T-helper 2 cell (primary cell): ENCODE results near the gene AZIN2.
"Not testable (repeated sequence)": the region's sequence is repeated elsewhere in the genome, so short reads cannot be mapped to it uniquely, and the experiment has no call there.

ENCODE experiments used
- DNase-seq, 5 experiments: peaks; one replicate each; pipeline versions ENCODE4 v3.0.0 to v3.0.0-alpha.2; 2012 to 2022

The AZIN2 gene

DNA sequence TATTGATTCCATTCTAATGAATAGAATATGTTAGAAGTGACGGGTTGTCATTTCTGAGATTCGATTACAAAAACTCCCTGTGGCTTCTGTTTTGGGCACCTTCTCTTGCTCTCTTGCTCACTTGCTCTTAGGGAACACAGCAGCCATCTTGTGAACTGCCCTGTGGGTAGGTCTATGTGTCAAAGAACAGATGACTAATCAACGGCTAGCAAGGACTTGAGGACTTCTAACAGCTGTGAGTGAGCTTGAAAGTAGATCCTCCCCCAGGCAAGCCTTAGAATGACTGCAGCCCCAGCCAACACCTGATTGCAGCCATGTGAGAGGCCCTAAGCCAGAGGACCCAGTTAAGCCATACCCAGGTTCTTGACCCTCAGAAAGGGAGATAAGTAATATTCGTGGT lies 49.3 kb downstream of the AZIN2 start:
- DNase-seq = peak in 2 of 5 experiments; percentile 6 to 62

DNA sequence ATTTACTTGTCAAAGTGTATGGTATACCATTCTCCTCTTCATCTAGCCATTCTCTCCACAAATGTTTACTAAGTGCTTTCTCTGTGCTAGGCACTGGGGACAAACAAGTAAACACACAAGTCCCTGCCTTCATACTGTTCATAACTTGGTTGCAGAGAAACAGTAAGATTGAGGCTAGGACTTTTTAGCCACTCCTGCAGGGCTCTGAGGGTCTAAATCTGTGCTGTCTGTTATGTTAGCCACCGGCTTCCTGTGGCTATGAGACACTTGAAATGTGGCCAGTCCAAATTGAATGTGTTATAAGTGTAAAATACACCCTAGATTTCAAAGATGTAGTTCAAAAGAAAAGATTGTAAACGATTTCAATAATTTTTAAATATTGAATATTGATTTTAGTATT lies 50.2 kb downstream of the AZIN2 start:
- no peak for DNase-seq

DNA sequence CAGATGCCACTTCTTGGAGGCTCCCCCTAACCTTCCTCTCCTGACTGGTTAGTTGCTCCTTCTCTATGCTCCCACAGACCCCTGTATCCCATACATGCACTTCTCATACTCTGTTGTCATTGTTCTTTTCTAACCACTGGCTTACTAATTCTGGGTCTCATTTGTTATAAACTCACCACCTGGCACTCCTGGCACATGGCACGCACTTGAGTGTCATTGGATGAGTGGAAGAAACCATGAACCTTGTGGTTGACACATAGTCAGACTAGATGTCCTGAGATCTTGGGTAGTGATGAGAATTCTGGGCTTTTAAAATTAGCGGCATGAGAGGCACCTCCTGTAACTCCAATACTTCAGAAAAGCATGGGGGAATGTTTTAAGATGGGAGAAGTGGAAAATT lies 51.6 kb downstream of the AZIN2 start:
- no peak for DNase-seq

DNA sequence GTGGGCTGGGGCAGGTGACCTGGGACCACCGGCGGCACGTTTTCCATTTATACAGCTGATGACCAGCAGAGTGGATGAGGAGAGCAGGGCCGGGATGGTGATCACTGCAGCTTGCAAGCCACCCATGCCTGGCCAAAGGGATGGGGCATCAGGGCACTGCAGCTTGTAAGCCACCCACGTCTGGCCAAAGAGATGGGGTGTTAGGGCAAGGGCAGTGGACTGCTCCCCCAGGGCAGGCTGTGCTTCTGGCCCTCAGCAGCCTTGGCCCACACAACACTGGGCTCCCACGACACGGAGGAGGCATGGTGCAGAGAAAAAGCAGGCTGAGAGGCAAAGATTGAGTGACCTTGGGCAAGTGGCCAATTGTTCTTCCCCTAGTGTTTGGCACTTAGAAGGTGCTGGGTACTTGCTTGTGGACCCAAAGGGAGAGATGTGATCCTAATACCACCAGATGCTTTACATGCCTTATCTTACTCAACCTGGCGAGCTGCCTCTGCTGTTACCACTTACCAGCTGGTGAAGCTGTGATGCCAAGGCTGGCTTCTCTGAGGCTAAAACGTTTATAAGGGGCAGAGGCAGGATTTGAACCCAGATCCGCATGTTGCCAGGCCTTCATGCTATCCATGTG lies 52.6 kb downstream of the AZIN2 start:
- DNase-seq = no peak

DNA sequence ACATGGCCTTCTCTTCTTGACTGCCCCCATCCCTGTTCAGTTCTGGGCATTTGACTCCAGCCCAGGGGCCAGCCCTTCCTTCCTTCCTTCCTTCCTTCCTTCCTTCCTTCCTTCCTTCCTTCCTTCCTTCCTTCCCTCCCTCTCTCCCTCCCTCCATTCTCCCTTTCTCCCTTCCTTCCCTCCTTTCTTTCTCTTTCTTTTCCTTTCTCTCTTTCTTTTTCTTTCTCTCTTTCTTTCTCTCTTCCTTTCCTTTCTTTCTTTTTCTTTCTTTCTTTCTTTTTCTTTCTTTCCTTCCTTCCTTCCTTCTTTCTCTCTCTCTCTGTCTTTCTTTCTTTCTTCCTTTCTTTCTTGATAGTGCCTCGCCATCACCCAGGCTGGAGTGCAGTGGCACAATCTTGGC lies 55.1 kb downstream of the AZIN2 start:
- not testable (repeated sequence) for DNase-seq

DNA sequence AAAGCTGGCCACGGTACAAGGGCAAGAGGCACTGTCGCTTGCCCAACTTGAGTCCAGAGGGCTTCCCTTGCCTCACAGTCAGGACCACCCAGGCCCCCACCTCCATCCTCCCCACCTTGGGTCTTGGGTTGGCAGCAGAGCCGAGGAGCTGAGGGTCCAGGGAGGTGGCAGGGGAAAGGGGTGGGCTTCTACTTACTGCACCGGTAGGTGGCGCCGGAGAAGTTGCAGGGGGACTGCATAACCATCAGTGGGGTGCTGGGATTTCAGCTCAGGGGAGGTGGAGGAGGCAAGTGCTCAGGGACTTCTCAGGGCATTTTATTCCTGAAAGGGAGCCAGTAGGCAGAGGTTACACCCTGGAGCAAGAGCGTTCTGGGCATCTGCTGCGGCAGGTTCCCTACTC lies 56.8 kb downstream of the AZIN2 start:
- DNase-seq = peak in 1 of 5 experiments; percentile 41

DNA sequence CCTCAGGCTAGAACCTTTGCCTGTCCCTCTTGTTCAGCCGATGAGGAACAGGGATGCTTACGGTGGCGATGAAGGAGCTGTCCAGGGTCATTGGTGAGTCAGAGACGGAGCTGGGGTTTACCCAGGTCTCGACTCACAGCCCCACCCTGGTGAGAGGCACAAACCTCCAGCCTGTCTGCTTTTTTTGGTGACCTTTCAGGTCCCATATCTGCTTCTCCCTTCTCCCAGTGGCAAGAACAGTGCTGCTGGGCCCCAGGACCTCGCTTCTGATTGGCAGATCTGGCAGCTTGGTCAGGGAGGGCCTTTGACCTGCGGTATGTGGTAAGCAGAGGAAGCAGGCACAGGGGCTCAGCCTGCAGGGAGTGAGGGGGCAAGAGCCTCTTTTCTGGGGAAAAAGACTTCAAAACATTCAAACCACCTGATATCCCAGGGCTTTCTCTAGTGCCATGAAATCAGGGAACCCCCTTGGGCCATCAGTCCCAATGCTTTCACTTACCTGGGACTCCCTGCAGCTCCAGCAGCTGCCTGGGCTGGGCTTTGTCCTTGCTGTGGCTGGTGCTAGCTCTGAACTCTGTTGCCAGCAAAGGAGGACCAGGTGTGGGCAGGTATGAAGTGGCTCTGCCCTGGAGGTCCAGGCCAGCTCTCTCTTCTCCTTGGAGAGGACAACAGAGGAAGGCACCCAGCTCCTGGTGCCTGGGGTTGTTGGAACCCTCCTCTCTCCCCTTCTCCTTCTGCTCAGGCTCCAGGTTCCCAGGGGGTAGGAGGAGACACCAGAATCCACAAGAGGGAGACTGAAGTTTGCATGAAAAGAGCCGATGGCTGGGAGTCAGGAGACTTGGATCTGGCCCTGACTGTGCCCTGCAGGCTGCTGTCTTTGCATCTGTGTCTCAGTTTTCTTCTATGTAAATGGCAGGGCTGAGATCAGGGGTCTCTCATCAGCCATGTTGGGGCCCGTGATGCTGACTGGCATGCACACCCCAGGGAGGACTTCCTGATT lies 59.5 kb downstream of the AZIN2 start:
- no peak for DNase-seq

DNA sequence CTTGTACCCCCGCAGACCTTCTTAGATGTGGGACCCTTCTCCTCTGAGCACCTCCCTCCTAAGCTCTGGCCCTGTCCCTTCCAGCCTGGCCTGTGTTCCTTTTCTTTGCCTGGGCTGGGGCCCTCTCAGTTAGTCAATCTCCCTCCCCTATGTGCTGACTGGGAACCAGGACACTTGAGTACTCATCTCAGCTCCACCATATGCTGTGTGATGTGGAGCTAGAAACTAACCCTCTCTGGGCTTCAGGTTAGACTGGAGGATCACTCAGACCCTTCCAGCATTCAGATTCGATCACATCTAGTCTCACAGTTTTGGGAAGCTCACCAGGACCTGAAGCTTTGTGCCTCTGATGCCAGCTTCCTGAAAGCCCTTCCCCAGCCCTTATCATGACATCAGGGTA lies 60.3 kb downstream of the AZIN2 start:
- no peak for DNase-seq

DNA sequence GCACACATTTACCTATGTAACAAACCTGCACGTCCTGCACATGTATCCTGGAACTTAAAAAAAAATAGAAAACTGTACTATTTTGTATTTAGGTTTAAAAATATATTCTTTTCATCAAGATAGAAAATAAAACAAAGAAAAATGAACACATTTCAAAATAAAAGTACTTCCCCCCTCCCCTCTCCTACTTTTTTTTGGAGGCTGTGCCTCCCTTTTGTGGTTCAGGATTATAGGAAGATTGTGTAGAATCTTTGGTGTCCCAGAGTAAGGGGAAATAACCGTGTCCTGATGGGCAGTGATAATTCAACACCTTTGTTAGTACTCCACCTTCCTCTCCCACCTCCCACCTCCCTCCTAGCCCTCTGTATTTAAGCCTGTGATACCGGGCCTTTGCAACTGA lies 60.8 kb downstream of the AZIN2 start:
- no peak for DNase-seq

DNA sequence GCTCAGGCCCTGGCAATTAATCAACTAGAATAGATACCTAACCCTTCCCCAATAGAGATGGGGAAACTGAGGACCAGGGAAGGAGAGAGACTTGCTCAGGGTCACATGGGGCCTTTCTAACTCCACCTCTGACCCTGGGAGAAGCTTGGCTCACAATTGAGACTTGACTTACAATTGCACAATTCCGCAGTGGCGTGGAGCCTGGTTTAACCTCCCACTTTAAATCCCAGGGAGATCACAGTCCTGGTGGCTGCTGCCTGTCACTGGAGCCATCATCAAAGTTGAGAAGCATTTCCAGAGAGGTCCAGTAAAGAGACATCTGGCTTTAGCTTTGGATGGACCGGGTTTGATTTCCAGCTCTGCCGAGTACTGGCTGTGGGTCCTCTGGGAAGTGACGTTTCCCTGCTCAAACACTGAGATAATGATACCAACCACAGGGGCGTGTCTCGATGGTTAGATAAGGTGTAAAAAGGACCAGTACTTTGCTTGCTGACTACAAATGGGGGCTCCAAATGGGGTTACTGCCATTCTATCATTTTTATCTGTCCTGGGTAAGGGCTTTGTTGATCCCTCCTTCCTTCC lies 61.6 kb downstream of the AZIN2 start:
- no peak for DNase-seq

DNA sequence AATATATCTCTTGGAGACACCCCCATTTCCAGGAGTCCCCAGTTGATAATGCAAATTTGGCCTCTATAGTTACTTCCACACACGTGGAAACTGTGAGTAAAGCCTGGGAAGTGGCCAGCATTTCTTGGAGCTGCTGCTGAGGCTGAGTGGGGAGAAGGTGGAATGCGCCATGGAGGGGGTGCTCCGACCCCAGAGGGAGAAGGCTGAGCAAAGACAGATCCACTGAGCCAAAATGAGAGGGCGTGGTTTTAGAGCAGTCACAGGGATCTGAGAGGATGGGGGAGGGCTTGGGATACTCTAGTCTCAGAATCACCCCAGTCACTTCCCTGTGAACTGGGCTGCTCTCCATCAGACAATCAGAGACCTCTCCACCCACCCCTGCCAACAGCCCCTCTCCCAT lies 62.2 kb downstream of the AZIN2 start:
- DNase-seq = no peak

DNA sequence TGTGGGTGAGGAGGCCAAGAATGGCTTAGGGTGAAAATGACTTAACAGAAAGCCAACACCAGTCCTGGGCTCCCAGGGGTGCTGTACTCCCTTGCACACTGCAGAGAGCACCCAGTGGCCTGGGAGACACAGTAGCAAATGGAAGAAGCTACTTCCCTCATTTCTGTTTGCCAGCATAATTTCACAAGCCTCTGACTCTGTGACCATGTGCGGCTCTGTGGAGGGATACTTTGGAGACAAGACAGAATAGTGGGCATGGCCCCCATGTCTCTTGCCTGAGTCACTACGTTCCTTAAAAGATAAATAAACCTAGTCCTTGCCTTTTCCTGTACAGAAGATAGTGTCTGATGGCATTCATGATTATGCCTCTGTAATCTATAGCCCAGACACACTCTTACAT lies 62.7 kb downstream of the AZIN2 start:
- DNase-seq = no peak

DNA sequence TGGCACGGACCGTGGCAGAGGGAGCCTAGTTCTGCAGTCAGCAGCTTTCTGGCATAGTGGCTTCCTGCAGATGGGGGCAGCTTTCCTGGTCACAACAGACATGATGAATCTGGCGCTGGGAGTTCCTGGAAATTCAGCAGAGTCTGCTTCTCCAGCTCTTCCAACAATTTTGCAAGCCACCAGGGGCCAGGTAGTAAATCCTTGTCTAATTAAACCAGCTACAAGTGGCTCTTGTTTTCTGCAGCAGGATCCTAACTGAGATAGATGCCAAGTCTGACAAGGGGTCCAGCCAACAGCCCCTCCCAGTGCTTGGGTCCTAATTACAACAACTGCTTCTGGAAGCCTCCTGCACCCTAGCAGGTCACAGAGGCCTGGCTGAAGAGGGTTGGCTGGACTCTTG lies 65.0 kb downstream of the AZIN2 start:
- DNase-seq = no peak

DNA sequence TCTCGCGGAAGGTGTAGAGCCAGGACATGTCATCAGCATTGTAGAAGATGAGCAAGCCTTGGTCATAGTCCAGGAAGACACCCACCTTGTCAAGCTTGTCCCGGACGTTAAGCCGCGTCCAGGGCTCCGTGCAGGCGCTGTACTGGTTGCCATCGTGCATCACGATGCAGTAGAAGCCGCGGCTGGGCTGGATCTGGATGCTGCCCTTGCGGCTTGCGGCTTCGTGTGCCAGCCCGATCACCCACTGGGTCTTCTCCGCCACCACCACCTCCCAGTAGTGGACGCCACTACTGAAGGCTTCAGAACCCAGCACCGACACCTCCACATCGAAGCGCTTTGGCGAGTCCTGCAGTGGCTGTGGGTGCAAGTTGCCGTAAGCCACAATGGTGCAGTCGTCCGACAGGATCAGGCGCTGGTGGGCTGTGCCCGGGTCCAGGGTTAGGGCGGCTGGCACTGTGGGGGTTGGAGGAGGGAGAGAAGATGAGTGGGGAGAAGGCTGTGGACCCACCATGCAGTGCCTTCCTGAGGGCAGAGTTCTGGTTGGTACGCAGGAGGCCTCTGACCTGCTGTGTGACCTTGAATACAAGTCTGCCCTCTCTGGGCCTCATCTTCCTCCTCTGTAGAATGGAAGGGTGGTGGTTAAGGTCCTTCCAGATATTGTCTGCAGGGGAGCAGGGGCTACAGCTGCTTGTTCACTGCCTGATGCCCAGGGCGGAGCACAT lies 66.5 kb downstream of the AZIN2 start:
- DNase-seq = no peak

DNA sequence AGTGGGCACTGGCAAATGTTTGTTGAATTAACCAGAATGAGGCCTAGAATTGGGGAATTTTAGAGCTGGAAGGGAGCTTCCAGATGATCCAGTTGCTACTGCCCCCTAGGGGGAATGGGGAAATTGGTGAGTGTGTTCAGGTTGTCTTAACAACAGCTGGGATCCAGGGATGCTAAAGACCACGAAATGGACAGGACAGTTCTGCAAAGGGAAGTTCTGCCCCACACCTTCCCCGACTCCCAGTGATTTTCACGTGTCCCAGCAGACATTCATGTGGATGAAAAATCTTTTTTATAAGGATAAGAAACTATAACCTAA lies 67.0 kb downstream of the AZIN2 start:
- no peak for DNase-seq

DNA sequence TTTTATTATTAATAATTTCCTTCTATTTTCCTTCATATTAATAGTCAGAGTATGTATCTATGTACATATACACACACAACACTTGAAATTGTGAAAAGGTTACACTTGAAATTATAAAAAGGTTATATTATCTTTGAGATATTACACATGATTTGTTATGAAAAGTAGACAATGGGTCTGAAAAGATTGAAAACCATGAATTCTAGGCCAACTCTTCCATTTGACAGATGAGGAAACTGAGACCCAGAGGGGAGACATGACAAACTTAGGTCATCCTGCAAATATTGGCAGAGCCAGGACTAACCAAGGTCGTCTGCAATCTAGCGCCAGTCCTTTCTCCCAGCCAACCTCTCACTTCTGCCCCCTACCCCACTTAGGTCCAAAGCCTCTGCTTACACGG lies 67.7 kb downstream of the AZIN2 start:
- no peak for DNase-seq

DNA sequence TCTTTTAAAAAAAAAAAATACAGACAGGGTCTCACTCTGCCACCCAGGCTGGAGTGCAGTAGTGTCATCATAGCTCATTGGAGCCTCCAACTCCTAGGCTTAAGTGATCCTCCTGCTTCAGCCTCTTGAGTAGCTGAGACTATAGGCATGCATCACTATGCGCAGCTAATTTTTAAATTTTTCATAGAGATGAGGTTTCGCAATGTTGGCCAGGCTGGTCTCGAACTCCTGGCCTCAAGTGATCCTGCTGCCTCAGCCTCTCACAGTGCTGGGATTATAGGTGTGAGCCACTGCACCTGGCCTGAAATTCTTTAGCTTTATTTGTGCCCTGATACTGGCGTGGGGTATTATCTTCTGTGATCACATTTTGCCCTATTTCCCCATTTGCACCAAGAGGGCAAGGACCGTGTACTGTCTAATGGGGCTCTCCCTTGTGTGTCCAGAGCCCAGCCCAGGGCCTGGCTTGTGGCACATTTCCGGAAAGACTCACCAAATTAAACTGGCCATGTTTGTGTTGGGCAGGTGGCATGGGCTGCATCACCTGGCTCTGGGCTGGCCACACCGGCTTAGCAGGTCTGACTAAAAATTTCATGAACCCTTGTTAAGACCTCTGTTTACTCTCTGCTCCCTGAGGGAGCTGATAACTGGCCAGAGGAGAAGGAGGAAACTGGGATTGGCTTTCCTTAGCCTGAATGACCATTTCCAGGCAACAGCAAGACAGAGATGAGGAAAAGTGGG lies 68.7 kb downstream of the AZIN2 start:
- no peak for DNase-seq

DNA sequence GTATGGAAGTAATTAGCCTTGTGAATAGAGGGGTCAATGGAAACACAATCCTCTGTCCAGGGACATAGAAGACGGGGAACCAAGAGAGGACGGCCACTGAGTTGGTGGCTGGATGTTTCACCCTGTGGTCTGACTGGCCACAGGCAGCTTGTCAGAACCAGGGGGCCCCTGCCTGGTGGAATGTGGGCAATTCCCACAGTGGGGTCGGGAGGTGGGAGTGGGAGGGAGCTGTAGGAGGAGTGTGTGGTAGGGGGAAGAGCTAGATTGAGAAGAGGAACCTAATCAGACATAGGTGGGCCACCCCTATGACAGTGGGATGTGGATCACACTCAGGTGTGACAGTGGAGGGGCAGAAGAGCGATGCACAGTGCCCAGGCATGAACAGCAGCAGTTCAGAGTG lies 69.6 kb downstream of the AZIN2 start:
- DNase-seq = no peak

DNA sequence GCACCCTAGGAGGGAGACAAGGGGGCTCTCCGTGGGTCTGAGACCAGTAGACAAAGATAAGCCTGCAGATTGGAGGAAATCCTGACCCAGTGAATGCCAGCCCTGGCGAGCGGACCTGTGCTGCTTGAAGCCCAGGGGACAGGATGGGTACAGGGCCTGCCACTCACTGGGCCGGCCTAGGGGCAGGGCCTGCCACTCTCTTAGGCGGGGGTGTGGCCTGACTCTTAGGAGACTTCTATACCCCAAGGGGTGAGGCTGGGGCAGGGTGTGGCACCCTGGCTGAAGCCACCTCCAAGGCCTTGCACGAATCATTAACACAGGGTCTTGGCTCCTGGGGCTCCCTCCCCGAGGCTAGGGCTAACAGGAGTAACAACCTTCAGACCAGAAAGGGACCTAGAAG lies 70.2 kb downstream of the AZIN2 start:
- no peak for DNase-seq

DNA sequence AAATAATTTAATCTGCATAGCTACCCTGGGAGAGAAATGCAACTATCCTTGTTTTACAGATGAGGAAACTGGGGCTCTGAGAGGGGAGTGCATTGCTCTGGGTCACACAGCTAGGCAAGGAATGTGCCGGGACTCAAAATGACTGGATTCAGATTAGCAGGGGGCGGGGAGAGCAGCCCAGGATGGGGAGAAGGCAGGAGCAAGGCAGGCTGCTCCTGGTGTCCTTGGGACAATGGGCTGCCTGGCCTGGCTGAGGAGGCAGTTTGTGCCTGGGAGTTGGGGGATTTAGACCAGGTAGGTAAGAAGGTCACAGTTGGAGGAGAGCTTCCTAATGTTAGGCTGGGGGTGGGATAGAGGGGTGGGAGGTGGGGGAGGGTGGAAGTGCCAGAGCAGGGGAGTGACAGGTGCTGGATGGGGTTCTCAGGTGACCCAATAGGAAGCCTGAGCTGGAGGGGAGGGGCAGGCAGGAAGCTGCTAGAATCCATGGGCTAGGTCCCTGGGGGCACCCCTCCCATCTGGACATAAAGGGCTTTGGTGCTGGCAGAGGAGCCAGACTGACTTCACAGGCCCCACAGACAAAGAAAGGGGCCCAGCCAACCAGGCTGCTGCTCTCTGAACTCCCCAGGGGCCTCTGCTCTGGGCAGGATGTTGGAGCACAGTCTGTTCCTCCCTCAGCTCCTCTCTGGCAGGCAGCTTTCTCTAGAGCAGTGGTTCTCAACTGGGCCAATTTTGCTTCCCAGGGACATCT lies 71.9 kb downstream of the AZIN2 start:
- no peak for DNase-seq

DNA sequence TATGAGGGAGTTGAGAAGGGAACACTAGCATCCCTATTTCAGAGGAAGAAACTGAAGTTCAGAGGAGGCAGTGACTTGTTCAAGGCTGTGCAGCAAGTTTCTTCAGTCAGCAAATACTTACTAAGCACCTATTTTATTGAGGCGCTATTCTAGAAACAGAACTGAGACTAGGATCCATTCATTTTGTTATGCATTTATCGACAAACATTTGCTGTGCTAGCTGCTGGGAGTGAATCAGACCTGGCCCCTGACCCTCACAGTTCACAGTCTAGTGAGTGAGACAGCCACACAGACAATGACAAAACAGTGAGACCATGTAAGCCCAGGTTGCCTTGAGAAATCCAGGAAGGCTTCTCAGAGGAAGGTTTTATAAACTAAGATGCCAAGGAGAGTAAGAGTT lies 72.7 kb downstream of the AZIN2 start:
- no peak for DNase-seq
